ENCODE measurements around the gene TBC1D2. TPM values are rescaled to one million over a fixed set of nuclear protein-coding genes. Genes with fewer than 3 reads are reported as not detected.

Gene TBC1D2
- total RNA-seq, 1 donor = 8.0 TPM

Other genes starting within 250 kb of the TBC1D2 start
- gene NANS, start 198.9 kb downstream of the TBC1D2 start, total RNA-seq = 41.1 TPM
- 16.4 TPM for gene TRIM14, start 136.4 kb downstream of the TBC1D2 start, total RNA-seq
- gene CORO2A, start 63.0 kb downstream of the TBC1D2 start, total RNA-seq = 4.6 TPM